SK-N-SH treated with all-trans-retinoic acid at 6 μM for 48 hours (cell line): ENCODE results near the gene MYO9B.

ENCODE experiments used
- ATAC-seq: fragments of 200-7000 bp; cut with Tn5 transposase; 3 replicates; pipeline ENCODE4 v1.9.1; 2020; ENCODE audit warnings: mild to moderate bottlenecking, moderate library complexity
- ARNTL ChIP-seq: fragments of 450-650 bp; formaldehyde crosslinking; IDR thresholded peaks from 2 replicates; pipeline ENCODE4 v1.5.0; 2020; ENCODE audit warnings: low read depth, mild to moderate bottlenecking, moderate library complexity, borderline replicate concordance
- BACH2 ChIP-seq: fragments of 250-450 bp; sonication (Bioruptor Pico); IDR thresholded peaks from 2 replicates; pipeline ENCODE4 v1.9.0; 2021; ENCODE audit warnings: mild to moderate bottlenecking, borderline replicate concordance
- CSDC2 ChIP-seq: fragments of 250-450 bp; sonication (Bioruptor Pico); IDR thresholded peaks from 2 replicates; pipeline ENCODE4 v1.5.0; 2020; ENCODE audit warnings: mild to moderate bottlenecking, moderate library complexity
- GLIS3 ChIP-seq: fragments of 250-450 bp; sonication (Bioruptor Pico); IDR thresholded peaks from 2 replicates; pipeline ENCODE4 v1.5.0; 2020; ENCODE audit warnings: mild to moderate bottlenecking, moderate library complexity
- OSR1 ChIP-seq: fragments of 250-450 bp; sonication (Bioruptor Pico); IDR thresholded peaks from 2 replicates; pipeline ENCODE4 v1.8.0; 2022; ENCODE audit warnings: moderate library complexity, mild to moderate bottlenecking, inconsistent platforms
- PPARA ChIP-seq: fragments of 250-450 bp; sonication (Bioruptor Pico); IDR thresholded peaks from 2 replicates; pipeline ENCODE4 v1.5.0; 2020; ENCODE audit warnings: mild to moderate bottlenecking, borderline replicate concordance
- ZC3H10 ChIP-seq: fragments of 250-450 bp; sonication (Bioruptor Pico); IDR thresholded peaks from 2 replicates; pipeline ENCODE4 v1.5.1; 2021; ENCODE audit warnings: mild to moderate bottlenecking, moderate library complexity
- ZFP3 ChIP-seq: fragments of 250-450 bp; sonication (Bioruptor Pico); IDR thresholded peaks from 2 replicates; pipeline ENCODE4 v1.5.0; 2020; ENCODE audit warnings: mild to moderate bottlenecking, moderate library complexity
- ZFP30 ChIP-seq: fragments of 450-650 bp; formaldehyde crosslinking; IDR thresholded peaks from 2 replicates; pipeline ENCODE4 v1.5.0; 2022; ENCODE audit warnings: mild to moderate bottlenecking, moderate library complexity
- ZNF565 ChIP-seq: fragments of 450-650 bp; formaldehyde crosslinking; conservative IDR thresholded peaks from 2 replicates; pipeline ENCODE4 v1.5.0; 2020; ENCODE audit warnings: low read depth, mild to moderate bottlenecking, moderate library complexity
- ZNF8 ChIP-seq: fragments of 450-650 bp; formaldehyde crosslinking; IDR thresholded peaks from 2 replicates; pipeline ENCODE4 v1.5.0; 2020; ENCODE audit warnings: mild to moderate bottlenecking, moderate library complexity
- TF ChIP-seq, protein P1 (sequence below): fragments of 250-450 bp; sonication (Bioruptor Pico); IDR thresholded peaks from 2 replicates; pipeline ENCODE4 v1.8.0; 2021; ENCODE audit warnings: low read depth, mild to moderate bottlenecking, moderate library complexity, borderline replicate concordance
- TF ChIP-seq, protein P2 (sequence below): fragments of 250-450 bp; sonication (Bioruptor Pico); IDR thresholded peaks from 2 replicates; pipeline ENCODE4 v1.5.1; 2020; ENCODE audit warnings: low read depth, mild to moderate bottlenecking, moderate library complexity
- TF ChIP-seq, protein P3 (sequence below): fragments of 250-450 bp; sonication (Bioruptor Pico); IDR thresholded peaks from 2 replicates; pipeline ENCODE4 v1.5.1; 2021; ENCODE audit warnings: mild to moderate bottlenecking, moderate library complexity
- TF ChIP-seq, protein P4 (sequence below): fragments of 250-450 bp; sonication (Bioruptor Pico); IDR thresholded peaks from 2 replicates; pipeline ENCODE4 v1.8.0; 2020; ENCODE audit warnings: mild to moderate bottlenecking, moderate library complexity, borderline replicate concordance

MYO9B gene

DNA sequence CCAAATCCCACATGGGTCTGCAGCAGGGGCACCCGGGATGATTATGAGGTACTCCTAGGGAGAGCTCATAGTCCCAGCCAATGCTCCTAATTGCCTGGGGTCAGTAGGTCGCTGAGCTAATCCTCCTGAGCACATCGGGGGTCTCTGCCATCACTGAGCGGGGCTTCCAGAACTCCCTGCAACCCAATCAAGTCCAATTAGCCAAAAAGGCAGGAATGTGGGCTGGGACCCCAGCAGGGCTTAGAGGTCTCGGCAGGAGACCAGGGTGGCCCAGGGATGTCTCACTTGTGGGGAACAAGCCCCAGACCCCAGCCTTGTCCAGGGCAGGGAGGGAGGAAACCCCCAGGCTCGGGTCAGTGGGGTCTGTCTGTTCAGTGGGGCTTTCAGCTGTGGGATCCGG is 31.8 kb upstream of the MYO9B start (continued):
- TF ChIP-seq, protein P1, sequence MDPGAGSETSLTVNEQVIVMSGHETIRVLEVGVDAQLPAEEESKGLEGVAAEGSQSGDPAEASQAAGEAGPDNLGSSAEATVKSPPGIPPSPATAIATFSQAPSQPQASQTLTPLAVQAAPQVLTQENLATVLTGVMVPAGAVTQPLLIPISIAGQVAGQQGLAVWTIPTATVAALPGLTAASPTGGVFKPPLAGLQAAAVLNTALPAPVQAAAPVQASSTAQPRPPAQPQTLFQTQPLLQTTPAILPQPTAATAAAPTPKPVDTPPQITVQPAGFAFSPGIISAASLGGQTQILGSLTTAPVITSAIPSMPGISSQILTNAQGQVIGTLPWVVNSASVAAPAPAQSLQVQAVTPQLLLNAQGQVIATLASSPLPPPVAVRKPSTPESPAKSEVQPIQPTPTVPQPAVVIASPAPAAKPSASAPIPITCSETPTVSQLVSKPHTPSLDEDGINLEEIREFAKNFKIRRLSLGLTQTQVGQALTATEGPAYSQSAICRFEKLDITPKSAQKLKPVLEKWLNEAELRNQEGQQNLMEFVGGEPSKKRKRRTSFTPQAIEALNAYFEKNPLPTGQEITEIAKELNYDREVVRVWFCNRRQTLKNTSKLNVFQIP (CRISPR knock-in tag): no peak

DNA sequence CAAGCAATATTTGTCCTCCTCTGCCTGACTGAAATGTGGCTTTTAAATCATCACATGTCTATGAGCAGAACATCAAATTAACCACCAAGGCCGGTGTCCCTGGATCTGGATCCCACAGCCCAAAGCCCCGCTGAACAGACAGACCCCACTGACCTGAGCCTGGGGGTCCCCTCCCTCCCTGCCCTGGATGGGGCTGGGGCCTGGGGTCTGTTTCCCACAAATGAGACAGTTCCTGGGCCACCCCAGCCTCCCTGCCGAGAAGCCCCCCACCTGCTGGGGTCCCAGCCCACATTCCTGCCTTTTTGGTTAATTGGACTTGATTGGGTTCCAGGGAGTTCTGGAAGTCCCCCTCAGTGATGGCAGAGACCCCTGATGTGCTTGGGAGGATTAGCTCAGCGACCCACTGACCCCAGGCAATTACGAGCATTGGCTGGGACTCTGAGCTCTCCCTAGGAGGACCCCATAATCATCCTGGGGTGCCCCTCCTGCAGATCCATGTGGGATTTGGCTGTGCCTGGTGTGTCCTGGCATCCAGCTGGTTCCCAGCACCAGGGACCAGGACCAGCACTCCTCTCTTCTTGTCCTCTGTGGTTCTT is 29.6 kb upstream of the MYO9B start:
- TF ChIP-seq ZFP3 (CRISPR knock-in tag) (no peak), ARNTL (CRISPR knock-in tag) (no peak), ZNF565 (CRISPR knock-in tag) (no peak), CSDC2 (no peak), OSR1 (no peak), GLIS3 (no peak)
- TF ChIP-seq, protein P2, sequence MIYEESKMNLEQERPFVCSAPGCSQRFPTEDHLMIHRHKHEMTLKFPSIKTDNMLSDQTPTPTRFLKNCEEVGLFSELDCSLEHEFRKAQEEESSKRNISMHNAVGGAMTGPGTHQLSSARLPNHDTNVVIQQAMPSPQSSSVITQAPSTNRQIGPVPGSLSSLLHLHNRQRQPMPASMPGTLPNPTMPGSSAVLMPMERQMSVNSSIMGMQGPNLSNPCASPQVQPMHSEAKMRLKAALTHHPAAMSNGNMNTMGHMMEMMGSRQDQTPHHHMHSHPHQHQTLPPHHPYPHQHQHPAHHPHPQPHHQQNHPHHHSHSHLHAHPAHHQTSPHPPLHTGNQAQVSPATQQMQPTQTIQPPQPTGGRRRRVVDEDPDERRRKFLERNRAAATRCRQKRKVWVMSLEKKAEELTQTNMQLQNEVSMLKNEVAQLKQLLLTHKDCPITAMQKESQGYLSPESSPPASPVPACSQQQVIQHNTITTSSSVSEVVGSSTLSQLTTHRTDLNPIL (CRISPR knock-in tag): no peak

DNA sequence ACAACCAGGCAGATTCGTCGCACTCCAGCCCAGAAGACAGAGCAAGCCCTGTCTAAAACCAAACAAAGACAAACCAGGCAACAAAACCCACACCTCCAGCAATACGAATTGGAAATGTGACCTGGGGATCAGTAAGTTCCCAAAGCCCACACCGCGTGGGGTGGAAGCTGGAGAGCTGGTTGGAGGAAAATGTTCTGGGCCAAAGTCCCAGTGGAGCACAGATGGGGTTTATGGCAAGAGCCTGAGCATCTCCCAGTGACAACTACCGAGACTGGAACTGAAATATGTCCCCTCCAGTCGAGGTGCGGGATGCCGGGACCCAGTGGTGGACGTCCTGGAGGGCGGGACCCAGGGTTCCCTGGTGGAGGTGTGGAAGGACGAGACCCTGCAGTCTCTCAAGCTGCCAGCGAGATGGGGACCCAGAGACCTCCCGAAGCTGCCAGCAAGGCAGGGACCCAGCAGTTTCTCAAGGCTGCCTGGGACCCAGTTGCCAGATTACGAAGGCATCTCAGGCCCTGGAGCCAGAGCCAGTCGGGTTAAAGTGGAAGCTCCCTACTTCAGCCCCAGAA is 26.6 kb upstream of the MYO9B start:
- ATAC-seq: no peak
- TF ChIP-seq GLIS3 (no peak), OSR1 (no peak), ZNF565 (CRISPR knock-in tag) (no peak), ZFP3 (CRISPR knock-in tag) (no peak), ZC3H10 (CRISPR knock-in tag) (no peak)
- TF ChIP-seq, protein P1 (CRISPR knock-in tag): no peak
- TF ChIP-seq, protein P2 (CRISPR knock-in tag): no peak

More for the DNA sequence above, 29.6 kb upstream of the MYO9B start:
- ATAC-seq: no peak

DNA sequence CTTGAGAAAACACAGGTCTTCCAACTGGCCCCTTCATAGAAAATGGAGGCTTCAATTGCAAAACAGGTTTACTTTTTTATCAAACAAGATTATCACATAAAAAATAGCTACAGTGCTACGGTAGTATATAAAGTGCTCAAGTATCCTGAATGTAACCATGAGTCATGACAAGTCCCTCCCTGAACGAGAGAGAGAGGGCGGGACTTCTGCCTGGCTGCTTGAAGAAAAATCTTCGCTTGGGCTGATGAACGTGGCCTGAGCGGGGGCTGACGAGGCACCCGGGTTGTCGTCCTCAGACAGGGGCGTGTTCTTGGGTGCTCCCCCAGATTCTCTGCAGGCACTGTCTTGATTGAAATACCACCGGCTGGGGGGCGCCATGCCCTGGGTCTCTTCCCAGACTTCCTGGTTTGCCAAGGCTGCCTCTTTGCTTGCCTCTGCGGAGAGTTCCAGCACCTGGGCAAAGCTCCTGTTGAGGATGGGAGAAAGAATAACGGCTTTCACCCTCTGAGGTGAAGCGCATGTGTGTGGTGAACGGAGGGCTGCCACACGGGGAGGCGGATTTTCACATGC is 25.8 kb upstream of the MYO9B start:
- no peak for TF ChIP-seq PPARA (CRISPR knock-in tag)
- no peak for TF ChIP-seq ZFP30 (CRISPR knock-in tag)
- TF ChIP-seq, protein P3, sequence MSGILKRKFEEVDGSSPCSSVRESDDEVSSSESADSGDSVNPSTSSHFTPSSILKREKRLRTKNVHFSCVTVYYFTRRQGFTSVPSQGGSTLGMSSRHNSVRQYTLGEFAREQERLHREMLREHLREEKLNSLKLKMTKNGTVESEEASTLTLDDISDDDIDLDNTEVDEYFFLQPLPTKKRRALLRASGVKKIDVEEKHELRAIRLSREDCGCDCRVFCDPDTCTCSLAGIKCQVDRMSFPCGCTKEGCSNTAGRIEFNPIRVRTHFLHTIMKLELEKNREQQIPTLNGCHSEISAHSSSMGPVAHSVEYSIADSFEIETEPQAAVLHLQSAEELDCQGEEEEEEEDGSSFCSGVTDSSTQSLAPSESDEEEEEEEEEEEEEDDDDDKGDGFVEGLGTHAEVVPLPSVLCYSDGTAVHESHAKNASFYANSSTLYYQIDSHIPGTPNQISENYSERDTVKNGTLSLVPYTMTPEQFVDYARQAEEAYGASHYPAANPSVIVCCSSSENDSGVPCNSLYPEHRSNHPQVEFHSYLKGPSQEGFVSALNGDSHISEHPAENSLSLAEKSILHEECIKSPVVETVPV (CRISPR knock-in tag): no peak
- no peak for TF ChIP-seq ZFP3 (CRISPR knock-in tag)
- TF ChIP-seq ZNF8 (CRISPR knock-in tag): no peak
- TF ChIP-seq ZNF565 (CRISPR knock-in tag): no peak
- no peak for TF ChIP-seq BACH2 (CRISPR knock-in tag)
- TF ChIP-seq, protein P4, sequence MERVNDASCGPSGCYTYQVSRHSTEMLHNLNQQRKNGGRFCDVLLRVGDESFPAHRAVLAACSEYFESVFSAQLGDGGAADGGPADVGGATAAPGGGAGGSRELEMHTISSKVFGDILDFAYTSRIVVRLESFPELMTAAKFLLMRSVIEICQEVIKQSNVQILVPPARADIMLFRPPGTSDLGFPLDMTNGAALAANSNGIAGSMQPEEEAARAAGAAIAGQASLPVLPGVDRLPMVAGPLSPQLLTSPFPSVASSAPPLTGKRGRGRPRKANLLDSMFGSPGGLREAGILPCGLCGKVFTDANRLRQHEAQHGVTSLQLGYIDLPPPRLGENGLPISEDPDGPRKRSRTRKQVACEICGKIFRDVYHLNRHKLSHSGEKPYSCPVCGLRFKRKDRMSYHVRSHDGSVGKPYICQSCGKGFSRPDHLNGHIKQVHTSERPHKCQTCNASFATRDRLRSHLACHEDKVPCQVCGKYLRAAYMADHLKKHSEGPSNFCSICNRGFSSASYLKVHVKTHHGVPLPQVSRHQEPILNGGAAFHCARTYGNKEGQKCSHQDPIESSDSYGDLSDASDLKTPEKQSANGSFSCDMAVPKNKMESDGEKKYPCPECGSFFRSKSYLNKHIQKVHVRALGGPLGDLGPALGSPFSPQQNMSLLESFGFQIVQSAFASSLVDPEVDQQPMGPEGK (CRISPR knock-in tag): no peak
- TF ChIP-seq, all 23 proteins: peak for 0
- peak; percentile 80 for ATAC-seq
